Measurements from ENCODE around the gene KCNIP3.
"Not testable (repeated sequence)": the region's sequence is repeated elsewhere in the genome, so short reads cannot be mapped to it uniquely, and the experiment has no call there.

The KCNIP3 gene

GRCh38 chr2:95378281-95378680 is 81.1 kb downstream of the KCNIP3 start:
- H2AK5ac ChIP-seq (ENCODE audit: low read length, severe bottlenecking); H3K4me3 ChIP-seq (ENCODE audit: insufficient read depth in 1 of 2, low read depth in 1 of 2, low read length in 2 of 2); H3K27me3 ChIP-seq (ENCODE audit: control insufficient read depth in 1 of 2, insufficient read depth in 1 of 2, low read length in 2 of 2): not testable (repeated sequence)

DNA sequence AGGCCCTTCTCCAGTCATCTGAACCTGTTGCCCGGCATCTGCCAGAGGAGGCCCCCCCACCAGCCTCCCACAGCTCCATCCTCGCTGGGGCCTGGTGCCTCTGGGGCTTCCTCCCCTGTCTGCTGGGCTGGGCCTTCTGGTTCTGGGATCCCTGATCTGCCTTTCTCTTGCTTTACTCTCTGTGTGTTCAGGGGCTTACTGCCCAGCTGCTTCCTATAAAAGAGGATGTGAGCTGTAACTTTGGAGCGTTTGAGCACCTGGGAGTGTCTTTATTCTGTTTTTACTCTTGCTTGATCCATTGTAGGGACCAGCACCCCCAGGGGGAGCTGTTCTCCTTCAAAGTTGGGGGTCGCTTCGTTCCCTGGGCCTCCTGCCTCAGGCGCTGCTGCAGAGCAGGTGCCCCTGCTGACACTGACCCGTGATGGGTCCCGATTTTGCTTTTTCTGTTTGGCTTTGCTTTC is 82.3 kb downstream of the KCNIP3 start:
- no peak overlapping the region for H3K9ac ChIP-seq (ENCODE audit: low read length)
- peaks cover 11% of the 10 kb centered on the region for H3K79me1 ChIP-seq (replicated peaks; ENCODE audit: low read length, poor library complexity, severe bottlenecking)
- peaks cover 9% of the 10 kb centered on the region for H3K4me1 ChIP-seq (ENCODE audit: control insufficient read depth, insufficient read depth, low read depth, low read length)
- no peak overlapping the region for H3K14ac ChIP-seq (ENCODE audit: low read length in 2 of 2)
- no peak overlapping the region for H3K18ac ChIP-seq (ENCODE audit: low read depth in 1 of 2, low read length in 2 of 2)
- no peaks in the 10 kb centered on the region for H3K27me3 ChIP-seq (ENCODE audit: control insufficient read depth in 1 of 2, insufficient read depth in 1 of 2, low read length in 2 of 2)
- H4K91ac ChIP-seq (ENCODE audit: low read length) = no peak overlapping the region
- DNase-seq = no peak
- no peak overlapping the region for H2AFZ ChIP-seq (ENCODE audit: low read depth, low read length)
- no peak overlapping the region for H2BK12ac ChIP-seq (ENCODE audit: low read length in 2 of 2)
- H2BK5ac ChIP-seq (ENCODE audit: low read depth, low read length, poor library complexity, severe bottlenecking) = no peak overlapping the region
- no peak overlapping the region for H2AK5ac ChIP-seq (ENCODE audit: low read length, severe bottlenecking)
- H3K9me3 ChIP-seq (ENCODE audit: control insufficient read depth, low read length) = no peaks in the 10 kb centered on the region
- WGBS = 35% methylated on average over 8 of the region's 8 CpGs
- no peak overlapping the region for H3K4ac ChIP-seq (ENCODE audit: low read depth in 1 of 2, low read length in 2 of 2)
- no peak overlapping the region for H3K23ac ChIP-seq (ENCODE audit: low read length in 2 of 2)
- H3K4me3 ChIP-seq (ENCODE audit: insufficient read depth in 1 of 2, low read depth in 1 of 2, low read length in 2 of 2) = no peak overlapping the region
- no peak overlapping the region for H2BK15ac ChIP-seq (ENCODE audit: low read depth, poor library complexity, severe bottlenecking)
- no peak overlapping the region for H4K8ac ChIP-seq (ENCODE audit: low read length)
- peaks cover 0 to 82% of the 10 kb centered on the region in 2 experiments for H3K36me3 ChIP-seq (ENCODE audit: control insufficient read depth in 1 of 2, insufficient read depth in 2 of 2, low read depth in 1 of 2, low read length in 2 of 2)
- H3K4me2 ChIP-seq (ENCODE audit: low read length, poor library complexity, severe bottlenecking) = no peak overlapping the region
- H2BK120ac ChIP-seq (ENCODE audit: low read depth, low read length) = no peak overlapping the region
- no peak overlapping the region for H3K27ac ChIP-seq (ENCODE audit: low read length, poor library complexity, severe bottlenecking)

More at GRCh38 chr2:95378281-95378680, 81.1 kb downstream of the KCNIP3 start:
- not testable (repeated sequence) for H2BK5ac ChIP-seq (ENCODE audit: low read depth, low read length, poor library complexity, severe bottlenecking); H3K9ac ChIP-seq (ENCODE audit: low read length); H3K9me3 ChIP-seq (ENCODE audit: control insufficient read depth, low read length); H4K91ac ChIP-seq (ENCODE audit: low read length); DNase-seq; H2BK120ac ChIP-seq (ENCODE audit: low read depth, low read length); H3K18ac ChIP-seq (ENCODE audit: low read depth in 1 of 2, low read length in 2 of 2); H3K4me2 ChIP-seq (ENCODE audit: low read length, poor library complexity, severe bottlenecking); H3K14ac ChIP-seq (ENCODE audit: low read length in 2 of 2); H3K4ac ChIP-seq (ENCODE audit: low read depth in 1 of 2, low read length in 2 of 2); H2BK15ac ChIP-seq (ENCODE audit: low read depth, poor library complexity, severe bottlenecking); H3K27ac ChIP-seq (ENCODE audit: low read length, poor library complexity, severe bottlenecking); H2AFZ ChIP-seq (ENCODE audit: low read depth, low read length); H3K23ac ChIP-seq (ENCODE audit: low read length in 2 of 2); H2BK12ac ChIP-seq (ENCODE audit: low read length in 2 of 2); H4K8ac ChIP-seq (ENCODE audit: low read length)
- H3K36me3 ChIP-seq (ENCODE audit: control insufficient read depth in 1 of 2, insufficient read depth in 2 of 2, low read depth in 1 of 2, low read length in 2 of 2) = peaks cover 0 to 80% of the 10 kb centered on the region in 2 experiments
- WGBS = 98% methylated on average over 5 of the region's 7 CpGs
- H3K4me1 ChIP-seq (ENCODE audit: control insufficient read depth, insufficient read depth, low read depth, low read length) = peaks cover 12% of the 10 kb centered on the region
- H3K79me1 ChIP-seq (replicated peaks; ENCODE audit: low read length, poor library complexity, severe bottlenecking) = peaks cover 16% of the 10 kb centered on the region

- Histone ChIP-seq H2BK15ac (ENCODE audit: low read depth, poor library complexity, severe bottlenecking) (no peak overlapping the region), H4K91ac (ENCODE audit: low read length) (no peak overlapping the region), H3K9ac (ENCODE audit: low read length) (no peak overlapping the region), H2AK5ac (ENCODE audit: low read length, severe bottlenecking) (no peak overlapping the region), H3K27me3 (ENCODE audit: control insufficient read depth in 1 of 2, insufficient read depth in 1 of 2, low read length in 2 of 2) (peaks cover 0 to 8% of the 10 kb centered on the region in 2 experiments), H2BK5ac (ENCODE audit: low read depth, low read length, poor library complexity, severe bottlenecking) (no peak overlapping the region), H3K4me3 (ENCODE audit: insufficient read depth in 1 of 2, low read depth in 1 of 2, low read length in 2 of 2) (no peak overlapping the region), H2BK120ac (ENCODE audit: low read depth, low read length) (no peak overlapping the region), H3K4me1 (ENCODE audit: control insufficient read depth, insufficient read depth, low read depth, low read length) (peaks cover 7% of the 10 kb centered on the region), H2BK12ac (ENCODE audit: low read length in 2 of 2) (no peak overlapping the region), H3K4ac (ENCODE audit: low read depth in 1 of 2, low read length in 2 of 2) (no peak overlapping the region), H3K14ac (ENCODE audit: low read length in 2 of 2) (no peak overlapping the region), H3K4me2 (ENCODE audit: low read length, poor library complexity, severe bottlenecking) (no peak overlapping the region), H3K27ac (ENCODE audit: low read length, poor library complexity, severe bottlenecking) (no peak overlapping the region), H3K79me1 (replicated peaks; ENCODE audit: low read length, poor library complexity, severe bottlenecking) (peaks cover 6% of the 10 kb centered on the region), H2AFZ (ENCODE audit: low read depth, low read length) (no peak overlapping the region), H3K18ac (ENCODE audit: low read depth in 1 of 2, low read length in 2 of 2) (no peak overlapping the region), H3K23ac (ENCODE audit: low read length in 2 of 2) (no peak overlapping the region), H3K36me3 (ENCODE audit: control insufficient read depth in 1 of 2, insufficient read depth in 2 of 2, low read depth in 1 of 2, low read length in 2 of 2) (peaks cover 0 to 81% of the 10 kb centered on the region in 2 experiments), H3K9me3 (ENCODE audit: control insufficient read depth, low read length) (no peaks in the 10 kb centered on the region), H4K8ac (ENCODE audit: low read length) (no peak overlapping the region)
- DNase-seq = no peak
- 65% methylated on average over 5 of the region's 5 CpGs for WGBS
Observed at GRCh38 chr2:95380280-95380679, 83.1 kb downstream of the KCNIP3 start.

- H3K27ac ChIP-seq (ENCODE audit: low read length, poor library complexity, severe bottlenecking) = no peak overlapping the region
- H3K9me3 ChIP-seq (ENCODE audit: control insufficient read depth, low read length) = no peaks in the 10 kb centered on the region
- H3K4me2 ChIP-seq (ENCODE audit: low read length, poor library complexity, severe bottlenecking) = no peak overlapping the region
- no peak overlapping the region for H2BK15ac ChIP-seq (ENCODE audit: low read depth, poor library complexity, severe bottlenecking)
- 75% methylated on average over 4 of the region's 5 CpGs for WGBS
- H2BK12ac ChIP-seq (ENCODE audit: low read length in 2 of 2) = no peak overlapping the region
- no peak overlapping the region for H2AK5ac ChIP-seq (ENCODE audit: low read length, severe bottlenecking)
- H3K36me3 ChIP-seq (ENCODE audit: control insufficient read depth in 1 of 2, insufficient read depth in 2 of 2, low read depth in 1 of 2, low read length in 2 of 2) = peaks cover 0 to 82% of the 10 kb centered on the region in 2 experiments
- no peak overlapping the region for H3K14ac ChIP-seq (ENCODE audit: low read length in 2 of 2)
- no peak for DNase-seq
- H3K27me3 ChIP-seq (ENCODE audit: control insufficient read depth in 1 of 2, insufficient read depth in 1 of 2, low read length in 2 of 2) = peaks cover 0 to 11% of the 10 kb centered on the region in 2 experiments
- H4K91ac ChIP-seq (ENCODE audit: low read length) = no peak overlapping the region
- no peak overlapping the region for H2BK5ac ChIP-seq (ENCODE audit: low read depth, low read length, poor library complexity, severe bottlenecking)
- no peak overlapping the region for H2BK120ac ChIP-seq (ENCODE audit: low read depth, low read length)
- H3K4me3 ChIP-seq (ENCODE audit: insufficient read depth in 1 of 2, low read depth in 1 of 2, low read length in 2 of 2) = no peak overlapping the region
- H3K4me1 ChIP-seq (ENCODE audit: control insufficient read depth, insufficient read depth, low read depth, low read length) = peaks cover 11% of the 10 kb centered on the region
- no peak overlapping the region for H2AFZ ChIP-seq (ENCODE audit: low read depth, low read length)
- peaks cover 6% of the 10 kb centered on the region for H3K79me1 ChIP-seq (replicated peaks; ENCODE audit: low read length, poor library complexity, severe bottlenecking)
- H3K4ac ChIP-seq (ENCODE audit: low read depth in 1 of 2, low read length in 2 of 2) = no peak overlapping the region
- no peak overlapping the region for H3K23ac ChIP-seq (ENCODE audit: low read length in 2 of 2)
- H4K8ac ChIP-seq (ENCODE audit: low read length) = no peak overlapping the region
- H3K18ac ChIP-seq (ENCODE audit: low read depth in 1 of 2, low read length in 2 of 2) = no peak overlapping the region
- H3K9ac ChIP-seq (ENCODE audit: low read length) = no peak overlapping the region
Observed at GRCh38 chr2:95380731-95381130, 83.6 kb downstream of the KCNIP3 start.
